ENCODE data around the gene GTF3A. TPM values are rescaled to one million over a fixed set of nuclear protein-coding genes. Genes with fewer than 3 reads are reported as not detected.

GTF3A gene
- total RNA-seq, 1 experiment from 2014 or later, result 162 TPM

GRCh38 chr13:27432611-27433210 is 8.3 kb downstream of the GTF3A start:
- in situ Hi-C loops (cut with HindIII; ENCODE audit: low pct_unique_long_range_greater_than_20kb, low sequenced_read_pairs), result no loop called here
- no peak for DNase-seq (ENCODE audit: low read depth)

GRCh38 chr13:27437126-27437525 is 12.7 kb downstream of the GTF3A start:
- in situ Hi-C loops (cut with HindIII; ENCODE audit: low pct_unique_long_range_greater_than_20kb, low sequenced_read_pairs), result no loop called here
- no peak for DNase-seq (ENCODE audit: low read depth)

GRCh38 chr13:27440408-27440807 is 16.0 kb downstream of the GTF3A start:
- in situ Hi-C loops (cut with HindIII; ENCODE audit: low pct_unique_long_range_greater_than_20kb, low sequenced_read_pairs), result no loop called here
- no peak for DNase-seq (ENCODE audit: low read depth)

- DNase-seq (ENCODE audit: low read depth), result peak; percentile 21
- in situ Hi-C loops (cut with HindIII; ENCODE audit: low pct_unique_long_range_greater_than_20kb, low sequenced_read_pairs), result no loop called here
These were observed 17.7 kb downstream of the GTF3A start for GRCh38 chr13:27442071-27442647.

- DNase-seq (ENCODE audit: low read depth), result no peak
- in situ Hi-C loops (cut with HindIII; ENCODE audit: low pct_unique_long_range_greater_than_20kb, low sequenced_read_pairs), result no loop called here
These were observed 18.4 kb downstream of the GTF3A start for GRCh38 chr13:27442797-27443196.

GRCh38 chr13:27446986-27447583 is 22.7 kb downstream of the GTF3A start:
- no peak for DNase-seq (ENCODE audit: low read depth)
- in situ Hi-C loops (cut with HindIII; ENCODE audit: low pct_unique_long_range_greater_than_20kb, low sequenced_read_pairs), result no loop called here

GRCh38 chr13:27448308-27448707 is 23.9 kb downstream of the GTF3A start:
- in situ Hi-C loops (cut with HindIII; ENCODE audit: low pct_unique_long_range_greater_than_20kb, low sequenced_read_pairs), result no loop called here
- DNase-seq (ENCODE audit: low read depth), result no peak

GRCh38 chr13:27449081-27449603 is 24.7 kb downstream of the GTF3A start:
- DNase-seq (ENCODE audit: low read depth), result no peak
- in situ Hi-C loops (cut with HindIII; ENCODE audit: low pct_unique_long_range_greater_than_20kb, low sequenced_read_pairs), result no loop called here

- in situ Hi-C loops (cut with HindIII; ENCODE audit: low pct_unique_long_range_greater_than_20kb, low sequenced_read_pairs), result no loop called here
- DNase-seq (ENCODE audit: low read depth), result peak; percentile 90
These were observed 25.8 kb downstream of the GTF3A start, which contains the start of gene MTIF3 for GRCh38 chr13:27449936-27450828. TSS of gene MTIF3 (minus strand) at chr13:27450564. CDS start at chr13:27440448, 10,116 bp downstream.

GRCh38 chr13:27450921-27451471 is 26.6 kb downstream of the GTF3A start:
- peak; percentile 62 for DNase-seq (ENCODE audit: low read depth)
- in situ Hi-C loops (cut with HindIII; ENCODE audit: low pct_unique_long_range_greater_than_20kb, low sequenced_read_pairs), result no loop called here

GRCh38 chr13:27455331-27455855 is 31.0 kb downstream of the GTF3A start:
- DNase-seq (ENCODE audit: low read depth), result no peak
- in situ Hi-C loops (cut with HindIII; ENCODE audit: low pct_unique_long_range_greater_than_20kb, low sequenced_read_pairs), result no loop called here

- no peak for DNase-seq (ENCODE audit: low read depth)
- in situ Hi-C loops (cut with HindIII; ENCODE audit: low pct_unique_long_range_greater_than_20kb, low sequenced_read_pairs), result no loop called here
These were observed 37.6 kb downstream of the GTF3A start for GRCh38 chr13:27461940-27462584.

- in situ Hi-C loops (cut with HindIII; ENCODE audit: low pct_unique_long_range_greater_than_20kb, low sequenced_read_pairs), result no loop called here
- no peak for DNase-seq (ENCODE audit: low read depth)
These were observed 39.1 kb downstream of the GTF3A start for GRCh38 chr13:27463500-27463899.

- in situ Hi-C loops (cut with HindIII; ENCODE audit: low pct_unique_long_range_greater_than_20kb, low sequenced_read_pairs), result no loop called here
- DNase-seq (ENCODE audit: low read depth), result no peak
These were observed 41.2 kb downstream of the GTF3A start for GRCh38 chr13:27465611-27466010.

GRCh38 chr13:27466513-27466912 is 42.1 kb downstream of the GTF3A start:
- no peak for DNase-seq (ENCODE audit: low read depth)
- in situ Hi-C loops (cut with HindIII; ENCODE audit: low pct_unique_long_range_greater_than_20kb, low sequenced_read_pairs), result no loop called here

- in situ Hi-C loops (cut with HindIII; ENCODE audit: low pct_unique_long_range_greater_than_20kb, low sequenced_read_pairs), result no loop called here
- DNase-seq (ENCODE audit: low read depth), result no peak
These were observed 45.8 kb downstream of the GTF3A start for GRCh38 chr13:27470075-27470820.

GRCh38 chr13:27472441-27472840 is 48.0 kb downstream of the GTF3A start:
- in situ Hi-C loops (cut with HindIII; ENCODE audit: low pct_unique_long_range_greater_than_20kb, low sequenced_read_pairs), result no loop called here

More at GRCh38 chr13:27472441-27472840, 48.0 kb downstream of the GTF3A start:
- no peak for DNase-seq (ENCODE audit: low read depth)

Data from Caki2 (cell line).